ENCODE data around the gene MFSD11. TPM values are rescaled to one million over a fixed set of nuclear protein-coding genes. Genes with fewer than 3 reads are reported as not detected.
"Not testable (repeated sequence)": the region's sequence is repeated elsewhere in the genome, so short reads cannot be mapped to it uniquely, and the experiment has no call there.

The MFSD11 gene
- total RNA-seq, 2 donors from 2014 or later, result 49.7 to 52.3 TPM

DNA sequence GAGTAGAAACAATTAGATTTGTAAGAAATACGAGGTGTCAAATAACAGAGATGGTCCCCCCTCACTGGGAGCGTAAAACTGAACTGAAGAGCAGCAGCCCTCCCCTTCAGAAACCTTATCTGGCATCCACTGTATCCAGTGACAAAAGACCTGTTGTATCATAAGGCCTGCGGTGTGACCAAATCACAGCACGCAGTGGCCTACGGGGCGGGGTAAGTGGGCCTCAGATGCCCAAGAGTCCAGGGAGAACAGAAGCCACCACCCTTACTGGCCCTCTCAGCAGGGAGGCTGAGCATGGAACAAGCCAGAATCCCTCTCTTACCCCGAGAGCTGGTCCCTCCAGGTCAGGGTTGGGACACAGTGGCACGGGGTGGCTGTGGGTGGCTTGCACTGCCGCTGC, 17.0 kb upstream of the MFSD11 start:
- Histone ChIP-seq H3K27me3 (replicated peaks; ENCODE audit: insufficient read depth) (no peaks in the 10 kb centered on the region), H3K4me3 (no peak overlapping the region), H3K9me3 (no peaks in the 10 kb centered on the region), H3K27ac (no peak overlapping the region), H3K36me3 (peaks cover 67% of the 10 kb centered on the region), H3K4me1 (ENCODE audit: control insufficient read depth in 1 of 2, low read depth in 2 of 2) (peaks cover 18 to 49% of the 10 kb centered on the region in 2 donors)
- TF ChIP-seq, protein P1, sequence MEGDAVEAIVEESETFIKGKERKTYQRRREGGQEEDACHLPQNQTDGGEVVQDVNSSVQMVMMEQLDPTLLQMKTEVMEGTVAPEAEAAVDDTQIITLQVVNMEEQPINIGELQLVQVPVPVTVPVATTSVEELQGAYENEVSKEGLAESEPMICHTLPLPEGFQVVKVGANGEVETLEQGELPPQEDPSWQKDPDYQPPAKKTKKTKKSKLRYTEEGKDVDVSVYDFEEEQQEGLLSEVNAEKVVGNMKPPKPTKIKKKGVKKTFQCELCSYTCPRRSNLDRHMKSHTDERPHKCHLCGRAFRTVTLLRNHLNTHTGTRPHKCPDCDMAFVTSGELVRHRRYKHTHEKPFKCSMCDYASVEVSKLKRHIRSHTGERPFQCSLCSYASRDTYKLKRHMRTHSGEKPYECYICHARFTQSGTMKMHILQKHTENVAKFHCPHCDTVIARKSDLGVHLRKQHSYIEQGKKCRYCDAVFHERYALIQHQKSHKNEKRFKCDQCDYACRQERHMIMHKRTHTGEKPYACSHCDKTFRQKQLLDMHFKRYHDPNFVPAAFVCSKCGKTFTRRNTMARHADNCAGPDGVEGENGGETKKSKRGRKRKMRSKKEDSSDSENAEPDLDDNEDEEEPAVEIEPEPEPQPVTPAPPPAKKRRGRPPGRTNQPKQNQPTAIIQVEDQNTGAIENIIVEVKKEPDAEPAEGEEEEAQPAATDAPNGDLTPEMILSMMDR (IDR thresholded peaks at IDR 0.05), result no peak
- DNase-seq (ENCODE audit: low spot score), result no peak
- no peak for ATAC-seq (ENCODE audit: insufficient number of reproducible peaks, low FRiP score, low read depth)

DNA sequence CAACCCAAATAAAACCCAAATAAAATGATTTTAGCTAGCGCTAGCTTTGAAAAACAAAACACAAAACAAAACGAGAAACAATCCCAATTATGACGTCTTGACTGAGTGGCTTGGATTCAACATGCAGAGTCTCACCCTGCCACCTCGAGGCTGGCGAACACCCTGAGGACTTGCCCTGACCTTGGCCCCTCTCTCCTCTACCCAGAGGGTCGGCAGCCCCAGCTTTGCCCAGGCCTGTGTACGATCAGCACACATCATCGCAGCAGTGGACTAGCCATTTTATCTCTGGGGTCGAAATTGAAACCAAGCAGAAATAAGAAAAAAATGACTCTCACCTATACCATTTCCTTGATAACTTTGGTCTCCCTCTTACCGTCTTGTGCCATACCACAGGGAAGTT, 16.5 kb upstream of the MFSD11 start:
- Histone ChIP-seq H3K9me3 (no peaks in the 10 kb centered on the region), H3K36me3 (peaks cover 66% of the 10 kb centered on the region), H3K4me3 (no peak overlapping the region), H3K27ac (no peak overlapping the region), H3K27me3 (replicated peaks; ENCODE audit: insufficient read depth) (no peaks in the 10 kb centered on the region), H3K4me1 (ENCODE audit: control insufficient read depth in 1 of 2, low read depth in 2 of 2) (peaks cover 18 to 46% of the 10 kb centered on the region in 2 donors)
- DNase-seq (ENCODE audit: low spot score), result no peak
- TF ChIP-seq, protein P1 (IDR thresholded peaks at IDR 0.05), result no peak
- ATAC-seq (ENCODE audit: insufficient number of reproducible peaks, low FRiP score, low read depth), result no peak

DNA sequence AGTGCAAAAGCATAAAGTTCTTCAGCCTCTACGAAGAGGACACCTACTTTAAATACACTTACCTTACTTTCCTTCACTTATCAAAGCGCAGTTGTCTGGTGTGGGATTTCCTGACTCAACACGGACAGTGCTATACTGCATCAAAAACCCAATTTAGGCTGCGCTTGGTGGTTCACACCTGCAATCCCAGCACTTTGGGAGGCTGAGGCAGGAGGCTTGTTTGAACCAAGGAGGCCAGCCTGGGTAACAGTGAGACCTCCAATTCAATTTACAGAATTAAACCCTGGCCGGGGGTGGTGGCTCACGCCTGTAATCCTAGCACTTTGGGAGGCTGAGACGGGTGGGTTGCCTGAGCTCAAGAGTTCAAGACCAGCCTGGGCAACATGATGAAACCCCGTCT, 15.6 kb upstream of the MFSD11 start:
- Histone ChIP-seq H3K27ac (no peak overlapping the region), H3K4me3 (no peak overlapping the region), H3K9me3 (no peaks in the 10 kb centered on the region), H3K27me3 (replicated peaks; ENCODE audit: insufficient read depth) (no peaks in the 10 kb centered on the region), H3K36me3 (peaks cover 62% of the 10 kb centered on the region), H3K4me1 (ENCODE audit: control insufficient read depth in 1 of 2, low read depth in 2 of 2) (peaks cover 18 to 39% of the 10 kb centered on the region in 2 donors)
- DNase-seq (ENCODE audit: low spot score), result no peak
- TF ChIP-seq, protein P1 (IDR thresholded peaks at IDR 0.05), result no peak
- no peak for ATAC-seq (ENCODE audit: insufficient number of reproducible peaks, low FRiP score, low read depth)

DNA sequence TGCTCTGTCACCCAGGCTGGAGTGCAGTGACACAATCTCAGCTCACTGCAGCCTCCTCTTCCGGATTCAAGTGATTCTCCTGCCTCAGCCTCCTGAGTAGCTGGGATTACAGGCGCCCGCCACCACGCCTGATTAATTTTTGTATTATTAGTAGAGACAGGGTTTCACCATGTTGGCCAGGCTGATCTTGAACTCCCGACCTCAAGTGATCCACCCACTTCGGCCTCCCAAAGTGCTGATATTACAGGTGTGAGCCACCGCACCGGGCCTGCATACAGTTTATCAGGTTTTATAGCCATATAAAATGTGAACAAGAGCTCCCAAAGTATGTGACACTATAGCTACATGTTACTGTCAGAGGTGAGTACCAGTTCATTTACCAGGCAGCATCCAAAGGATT, 14.9 kb upstream of the MFSD11 start:
- peaks cover 25 to 44% of the 10 kb centered on the region in 2 donors for H3K4me1 ChIP-seq (ENCODE audit: control insufficient read depth in 1 of 2, low read depth in 2 of 2)
- not testable (repeated sequence) for DNase-seq (ENCODE audit: low spot score); H3K9me3 ChIP-seq; H3K27ac ChIP-seq; H3K4me3 ChIP-seq; H3K27me3 ChIP-seq (replicated peaks; ENCODE audit: insufficient read depth); ATAC-seq (ENCODE audit: insufficient number of reproducible peaks, low FRiP score, low read depth)
- H3K36me3 ChIP-seq, result peaks cover 56% of the 10 kb centered on the region

DNA sequence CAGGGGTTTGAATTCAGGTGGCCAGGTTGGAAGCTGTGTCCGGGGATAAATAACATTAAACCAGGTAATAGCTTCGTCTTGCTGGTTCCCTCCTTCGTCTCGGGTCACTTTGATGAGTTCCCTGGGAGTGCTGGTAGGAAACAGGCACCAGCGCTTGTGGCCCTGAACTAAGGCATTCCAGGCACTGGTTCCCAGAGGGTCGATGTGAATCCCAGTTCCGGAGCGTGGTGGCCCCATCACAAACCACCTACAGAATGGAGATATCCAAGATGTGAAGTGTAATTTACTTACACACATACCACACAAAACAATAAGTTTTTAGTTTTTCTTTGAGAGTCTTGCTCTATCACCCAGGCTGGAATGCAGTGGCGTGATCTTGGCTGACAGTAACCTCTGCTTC, 14.1 kb upstream of the MFSD11 start:
- peak overlapping the region; percentile 6 for H3K4me3 ChIP-seq
- peaks cover 48% of the 10 kb centered on the region for H3K36me3 ChIP-seq
- peaks cover 27 to 50% of the 10 kb centered on the region in 2 donors for H3K4me1 ChIP-seq (ENCODE audit: control insufficient read depth in 1 of 2, low read depth in 2 of 2)
- DNase-seq (ENCODE audit: low spot score) (no peak), ATAC-seq (ENCODE audit: insufficient number of reproducible peaks, low FRiP score, low read depth) (no peak)
- TF ChIP-seq, protein P1 (IDR thresholded peaks at IDR 0.05), result no peak
- H3K27me3 ChIP-seq (replicated peaks; ENCODE audit: insufficient read depth), result no peaks in the 10 kb centered on the region
- H3K9me3 ChIP-seq, result no peaks in the 10 kb centered on the region
- no peak overlapping the region for H3K27ac ChIP-seq

DNA sequence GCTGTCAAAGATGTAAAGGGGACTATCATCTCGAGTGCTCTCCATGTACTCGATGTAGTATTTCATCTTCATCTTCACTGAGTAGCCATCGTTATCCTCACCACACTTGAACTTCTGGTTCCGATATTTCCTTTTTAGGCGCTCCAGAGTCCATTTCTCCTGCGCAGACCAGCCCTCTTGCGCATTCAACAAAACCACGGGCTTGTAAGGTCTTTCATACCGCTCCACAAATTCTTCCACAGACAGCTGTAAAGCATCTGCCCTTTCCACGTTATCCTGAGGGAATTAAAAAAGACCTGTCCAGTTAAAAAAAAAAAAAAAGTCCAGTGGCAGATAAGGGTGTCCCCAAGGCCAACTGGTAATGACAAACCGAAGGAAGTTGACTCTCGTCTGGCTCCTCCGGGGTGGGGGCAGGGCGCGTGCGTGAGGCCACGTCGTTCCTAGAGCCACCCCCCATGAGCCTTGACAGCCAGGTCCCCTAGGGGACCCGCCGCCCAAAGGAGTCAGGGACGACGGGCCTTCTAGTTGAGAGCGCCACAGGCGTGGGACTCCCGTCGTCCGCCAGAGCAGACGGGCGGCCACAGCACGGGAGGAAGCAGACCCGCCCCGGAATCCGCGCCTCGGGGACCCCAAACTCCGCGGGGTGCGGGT, 12.2 kb upstream of the MFSD11 start:
- H3K4me3 ChIP-seq, result peak overlapping the region; percentile 96
- DNase-seq (ENCODE audit: low spot score) (peak; percentile 51), ATAC-seq (ENCODE audit: insufficient number of reproducible peaks, low FRiP score, low read depth) (peak; percentile 38)
- H3K9me3 ChIP-seq, result no peaks in the 10 kb centered on the region
- peak overlapping the region; percentile 99 to 100 for H3K27ac ChIP-seq
- TF ChIP-seq, protein P1 (IDR thresholded peaks at IDR 0.05), result no peak
- H3K27me3 ChIP-seq (replicated peaks; ENCODE audit: insufficient read depth), result no peaks in the 10 kb centered on the region
- H3K36me3 ChIP-seq, result peaks cover 29% of the 10 kb centered on the region
- H3K4me1 ChIP-seq (ENCODE audit: control insufficient read depth in 1 of 2, low read depth in 2 of 2), result peaks cover 32 to 62% of the 10 kb centered on the region in 2 donors

All from thoracic aorta (tissue), 2 donors.